PC-9 (cell line): Measurements from ENCODE around the gene ARSJ.

Source experiments
- CTCF ChIP-seq: fragments of 200-600 bp; sonication (generic); conservative IDR thresholded peaks from 2 replicates; pipeline ENCODE4 v1.6.1; 2017; ENCODE audit warnings: mixed run types, antibody characterized with exemption, mild to moderate bottlenecking, moderate library complexity
- EZH2 ChIP-seq: fragments of 200-600 bp; sonication (generic); IDR thresholded peaks from 2 replicates; pipeline ENCODE4 v1.8.0; 2017; ENCODE audit warnings: antibody characterized with exemption, low read depth

- TF ChIP-seq CTCF: no peak
- no peak for TF ChIP-seq EZH2
Observed at GRCh38 chr4:113996599-113997177, 17.2 kb upstream of the ARSJ start.
